UCSD-AML1 (cell line): ENCODE data around the gene AKT1S1.
"Not testable (repeated sequence)": the region's sequence is repeated elsewhere in the genome, so short reads cannot be mapped to it uniquely, and the experiment has no call there.

Experiments
- DNase-seq: peaks from one replicate; lab custom pipeline; 2025; ENCODE audit not compliant: unreplicated experiment; lab: John Stamatoyannopoulos, UW

The AKT1S1 gene

DNA sequence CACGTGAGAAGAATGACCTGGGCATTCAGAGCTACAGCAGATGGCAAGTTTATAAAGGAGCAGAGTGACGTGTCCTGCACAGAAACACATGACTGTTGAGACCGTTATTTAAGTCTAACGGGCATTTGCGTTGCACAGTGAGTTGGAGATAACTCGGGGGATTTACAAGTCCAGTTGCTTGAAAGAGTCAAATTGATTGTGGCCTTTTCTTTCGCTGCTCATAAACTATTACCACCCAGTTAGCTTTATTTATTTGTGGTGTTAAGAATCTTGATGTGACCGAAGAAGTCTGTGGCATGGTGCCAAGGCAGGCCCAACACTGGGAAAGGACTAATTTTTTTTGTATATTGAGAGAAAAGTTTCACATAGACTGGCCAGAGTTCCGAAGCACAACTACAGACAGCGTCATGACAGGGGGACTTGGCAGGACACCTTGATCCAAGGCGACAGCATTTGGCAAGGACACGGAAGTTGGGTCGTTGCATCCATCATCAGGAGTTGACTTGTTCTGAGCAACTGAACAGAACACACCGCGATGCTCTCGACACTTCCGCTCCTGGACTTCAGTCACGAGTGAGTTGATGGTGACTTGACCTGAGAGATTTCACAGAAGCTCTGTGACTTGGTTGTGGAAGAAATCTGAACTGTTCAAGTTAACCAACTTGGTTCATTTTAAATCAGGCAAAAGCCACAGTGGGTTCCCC is 38.1 kb downstream of the AKT1S1 start:
- DNase-seq = no peak

DNA sequence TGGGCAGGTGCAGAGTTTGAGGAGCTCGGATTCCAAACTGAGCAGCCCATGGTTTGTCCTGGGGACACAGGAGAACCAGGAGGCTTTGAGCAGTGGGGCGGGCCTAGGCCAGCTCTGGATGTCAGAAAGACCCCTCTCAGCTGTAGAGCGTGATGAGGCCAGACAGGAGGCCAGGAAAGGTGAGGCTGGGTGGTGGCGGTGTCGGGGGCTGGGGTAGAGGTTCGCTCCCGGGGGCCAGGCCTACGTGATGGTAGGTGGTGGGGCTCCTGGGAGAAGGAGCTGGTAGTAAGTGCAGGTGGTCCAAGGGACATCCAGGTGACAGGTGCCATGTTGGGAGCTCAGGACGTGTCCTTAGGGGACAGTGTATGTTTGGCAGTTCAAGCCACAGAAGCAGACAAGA is 39.7 kb downstream of the AKT1S1 start:
- DNase-seq = no peak

DNA sequence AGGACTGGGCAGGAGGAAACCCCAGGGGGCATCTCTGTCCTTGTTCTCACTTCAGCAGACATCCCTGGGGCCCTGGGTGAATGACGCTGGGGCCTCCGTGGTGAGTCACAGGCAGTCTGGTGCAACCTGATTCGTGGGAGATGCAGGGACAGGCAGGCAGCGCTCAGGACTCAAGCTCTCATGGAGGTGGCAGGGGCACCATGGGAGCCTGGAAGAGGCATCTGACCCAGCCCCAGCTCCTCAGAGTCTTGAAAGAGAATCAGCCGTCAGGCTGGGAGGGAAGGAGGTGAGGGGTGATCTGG is 40.2 kb downstream of the AKT1S1 start:
- no peak for DNase-seq

- DNase-seq = no peak
Observed at GRCh38 chr19:49836176-49837008, 40.8 kb downstream of the AKT1S1 start.

GRCh38 chr19:49835562-49835961 is 41.6 kb downstream of the AKT1S1 start:
- DNase-seq = no peak

DNA sequence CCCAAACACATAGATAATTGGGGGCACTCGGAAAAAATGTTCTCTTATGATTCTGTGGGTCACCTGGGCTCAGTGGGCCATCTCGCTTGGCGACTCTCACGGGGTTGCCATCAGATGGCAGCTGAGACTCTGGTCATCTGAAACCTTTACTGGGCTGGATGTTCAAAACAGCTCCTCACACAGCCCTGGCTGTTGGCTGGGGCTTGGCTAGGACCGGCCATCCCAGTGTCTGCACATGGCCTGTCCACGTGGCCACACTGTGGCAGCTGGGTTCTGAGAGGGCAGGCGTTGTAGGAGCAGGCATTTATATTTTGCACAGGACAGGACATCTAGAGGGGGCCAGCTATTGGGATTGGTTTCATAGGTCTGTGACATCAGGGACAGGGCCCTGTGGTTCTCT is 43.6 kb downstream of the AKT1S1 start:
- no peak for DNase-seq

GRCh38 chr19:49832556-49832955 is 44.6 kb downstream of the AKT1S1 start:
- no peak for DNase-seq

GRCh38 chr19:49831592-49831991 is 45.6 kb downstream of the AKT1S1 start:
- DNase-seq = no peak

GRCh38 chr19:49830766-49831165 is 46.4 kb downstream of the AKT1S1 start:
- no peak for DNase-seq

- no peak for DNase-seq
Observed at GRCh38 chr19:49829721-49830120, 47.4 kb downstream of the AKT1S1 start.

GRCh38 chr19:49829200-49829599 is 48.0 kb downstream of the AKT1S1 start:
- no peak for DNase-seq

GRCh38 chr19:49827034-49827433 is 50.1 kb downstream of the AKT1S1 start:
- no peak for DNase-seq

- DNase-seq = no peak
Observed at GRCh38 chr19:49824662-49825061, 52.5 kb downstream of the AKT1S1 start.

DNA sequence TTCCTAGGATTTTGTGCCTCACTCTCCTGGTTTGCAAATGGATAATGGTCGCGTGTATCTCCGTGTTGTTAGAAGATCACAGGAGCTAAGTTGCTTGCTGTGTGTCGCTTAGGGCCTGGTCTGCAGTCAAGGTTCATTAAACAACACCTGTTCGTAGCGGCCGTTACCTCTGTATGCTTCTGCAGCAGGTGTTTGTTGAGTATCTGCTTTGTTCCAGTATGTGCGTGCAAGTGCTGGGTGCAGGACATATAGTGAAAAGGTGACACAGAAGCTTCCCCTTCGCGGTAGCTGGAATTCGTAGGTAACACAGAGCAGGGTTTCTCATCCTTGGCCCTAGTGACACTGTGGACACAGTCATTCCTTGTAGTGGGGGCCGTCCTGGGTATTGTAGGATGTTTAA is 53.7 kb downstream of the AKT1S1 start:
- no peak for DNase-seq

GRCh38 chr19:49820125-49820524 is 57.0 kb downstream of the AKT1S1 start:
- DNase-seq = no peak

DNA sequence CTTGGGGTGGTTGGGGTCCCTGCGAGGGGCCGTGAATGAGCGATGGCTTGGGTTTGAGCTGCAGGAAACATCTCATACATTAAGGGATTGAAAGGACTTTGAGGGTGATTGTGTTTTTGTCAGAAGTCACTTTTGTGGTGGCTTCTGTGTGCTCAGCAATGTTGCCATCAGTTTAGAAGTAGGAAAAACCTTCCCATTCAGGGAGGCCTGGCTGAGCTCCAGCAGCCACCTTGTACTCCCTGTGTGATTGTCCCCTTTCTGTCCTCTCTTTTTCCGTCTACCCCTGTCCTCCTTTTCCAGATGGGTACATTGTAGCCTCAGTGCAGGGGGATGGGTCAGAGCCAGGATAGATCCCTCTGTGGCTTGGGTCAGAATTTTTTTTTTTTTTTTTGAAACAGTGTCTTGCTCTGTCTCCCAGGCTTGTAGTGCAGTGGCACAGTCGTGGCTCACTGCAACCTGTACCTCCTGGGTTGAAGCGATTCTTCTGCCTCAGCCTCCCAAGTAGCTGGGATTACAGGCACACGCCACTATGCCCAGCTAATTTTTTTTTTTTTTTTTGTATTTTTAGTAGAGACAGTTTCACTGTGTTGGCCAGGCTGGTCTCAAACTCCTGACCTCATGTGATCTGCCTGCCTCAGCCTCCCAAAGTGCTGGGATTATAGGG is 57.6 kb downstream of the AKT1S1 start:
- DNase-seq = not testable (repeated sequence)
